HepG2 (cell line): Measurements from ENCODE around the gene DNAAF1.

ENCODE experiments used
- DPF2 ChIP-seq: sonication (generic); formaldehyde crosslinking; IDR thresholded peaks from 2 replicates; pipeline ENCODE4 v1.4.0; 2020; ENCODE audit warnings: mild to moderate bottlenecking, low read depth, missing genetic modification reagents, borderline replicate concordance
- EP300 ChIP-seq, 3 experiments: sonication (generic) in 1 of 3; formaldehyde crosslinking in 1 of 3; IDR thresholded peaks; 2 replicates each; pipeline versions ENCODE4 v1.5.1 to v1.6.1; 2011 to 2020; ENCODE audit warnings: low read depth in 2 of 3, low read length in 2 of 3, borderline replicate concordance in 1 of 3, improper control_type of control experiment in 1 of 3, mild to moderate bottlenecking in 1 of 3, missing genetic modification reagents in 1 of 3, moderate library complexity in 1 of 3
- ESRRA ChIP-seq: sonication (generic); formaldehyde crosslinking; IDR thresholded peaks from 2 replicates; pipeline ENCODE4 v1.5.1; 2020; ENCODE audit warnings: mild to moderate bottlenecking, low read depth, missing genetic modification reagents
- KLF16 ChIP-seq, 2 experiments: sonication (generic) in 1 of 2; formaldehyde crosslinking in 1 of 2; IDR thresholded peaks; 2 replicates each; pipeline versions ENCODE4 v1.6.1 to v1.8.0; 2016 to 2023; ENCODE audit warnings: missing genetic modification reagents in 2 of 2, missing compliant biosample characterization in 1 of 2
- MYC ChIP-seq: sonication (generic); formaldehyde crosslinking; IDR thresholded peaks from 2 replicates; pipeline ENCODE4 v1.9.0; 2021; ENCODE audit warnings: missing genetic modification reagents, borderline replicate concordance
- POLR2A ChIP-seq, 2 experiments: IDR thresholded peaks; 2 replicates each; pipeline ENCODE4 v1.6.1; 2011; ENCODE audit warnings: low read depth in 2 of 2, low read length in 2 of 2, mild to moderate bottlenecking in 1 of 2, moderate library complexity in 1 of 2; ENCODE audit not compliant: insufficient read depth in 1 of 2
- TAF1 ChIP-seq: sonication (generic); formaldehyde crosslinking; IDR thresholded peaks from 2 replicates; pipeline ENCODE4 v1.4.0; 2020; ENCODE audit warnings: missing genetic modification reagents
- TCF7 ChIP-seq: sonication (generic); IDR thresholded peaks from 2 replicates; pipeline ENCODE4 v1.6.1; 2016; ENCODE audit warnings: antibody characterized with exemption, low read depth
- ZNF816 ChIP-seq: sonication (generic); formaldehyde crosslinking; IDR thresholded peaks from 2 replicates; pipeline ENCODE4 v1.8.0; 2022; ENCODE audit warnings: missing genetic modification reagents, mild to moderate bottlenecking, borderline replicate concordance
- ZNF83 ChIP-seq: sonication (generic); formaldehyde crosslinking; IDR thresholded peaks from 2 replicates; pipeline ENCODE4 v1.4.0; 2020; ENCODE audit warnings: missing genetic modification reagents, mild to moderate bottlenecking, borderline replicate concordance
- TF ChIP-seq, protein P1 (sequence below): sonication (generic); formaldehyde crosslinking; IDR thresholded peaks from 2 replicates; pipeline ENCODE4; 2020; ENCODE audit warnings: missing genetic modification reagents, mild to moderate bottlenecking, borderline replicate concordance
- TF ChIP-seq, protein P2 (sequence below): sonication (generic); formaldehyde crosslinking; IDR thresholded peaks from 2 replicates; pipeline ENCODE4 v1.5.0; 2020; ENCODE audit warnings: mild to moderate bottlenecking, missing genetic modification reagents, moderate library complexity
- TF ChIP-seq, protein P3 (sequence below): sonication (generic); formaldehyde crosslinking; IDR thresholded peaks from 2 replicates; pipeline ENCODE4 v1.5.1; 2020; ENCODE audit warnings: missing genetic modification reagents, mild to moderate bottlenecking, borderline replicate concordance

DNA sequence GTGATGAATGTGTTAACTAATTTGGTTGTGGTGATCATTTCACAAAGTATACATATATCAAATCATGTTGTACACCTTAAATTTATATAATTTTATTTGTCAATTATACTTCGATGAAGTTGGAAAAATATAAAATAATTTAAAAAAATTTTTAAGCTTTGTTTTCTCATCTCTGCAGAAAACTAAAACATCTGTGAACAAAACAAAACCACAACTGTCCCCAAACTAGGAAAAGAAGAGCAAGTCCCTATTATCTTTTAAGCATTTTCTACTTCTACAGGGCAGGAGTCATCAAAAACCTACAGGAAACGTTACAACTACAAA lies 6.6 kb upstream of the DNAAF1 start:
- no peak for TF ChIP-seq ZNF83
- no peak for TF ChIP-seq KLF16 (CRISPR knock-in tag; IDR thresholded peaks at IDR 0.05)
- TF ChIP-seq ESRRA (CRISPR knock-in tag), result no peak
- no peak for TF ChIP-seq MYC
- TF ChIP-seq TAF1 (CRISPR knock-in tag), result no peak
- TF ChIP-seq ZNF816 (CRISPR knock-in tag), result no peak
- TF ChIP-seq DPF2 (CRISPR knock-in tag), result no peak
- TF ChIP-seq TCF7, result no peak
- no peak for TF ChIP-seq POLR2A (IDR thresholded peaks at IDR 0.05; ENCODE audit: insufficient read depth in 1 of 2, low read depth in 2 of 2, low read length in 2 of 2)
- TF ChIP-seq, protein P1, sequence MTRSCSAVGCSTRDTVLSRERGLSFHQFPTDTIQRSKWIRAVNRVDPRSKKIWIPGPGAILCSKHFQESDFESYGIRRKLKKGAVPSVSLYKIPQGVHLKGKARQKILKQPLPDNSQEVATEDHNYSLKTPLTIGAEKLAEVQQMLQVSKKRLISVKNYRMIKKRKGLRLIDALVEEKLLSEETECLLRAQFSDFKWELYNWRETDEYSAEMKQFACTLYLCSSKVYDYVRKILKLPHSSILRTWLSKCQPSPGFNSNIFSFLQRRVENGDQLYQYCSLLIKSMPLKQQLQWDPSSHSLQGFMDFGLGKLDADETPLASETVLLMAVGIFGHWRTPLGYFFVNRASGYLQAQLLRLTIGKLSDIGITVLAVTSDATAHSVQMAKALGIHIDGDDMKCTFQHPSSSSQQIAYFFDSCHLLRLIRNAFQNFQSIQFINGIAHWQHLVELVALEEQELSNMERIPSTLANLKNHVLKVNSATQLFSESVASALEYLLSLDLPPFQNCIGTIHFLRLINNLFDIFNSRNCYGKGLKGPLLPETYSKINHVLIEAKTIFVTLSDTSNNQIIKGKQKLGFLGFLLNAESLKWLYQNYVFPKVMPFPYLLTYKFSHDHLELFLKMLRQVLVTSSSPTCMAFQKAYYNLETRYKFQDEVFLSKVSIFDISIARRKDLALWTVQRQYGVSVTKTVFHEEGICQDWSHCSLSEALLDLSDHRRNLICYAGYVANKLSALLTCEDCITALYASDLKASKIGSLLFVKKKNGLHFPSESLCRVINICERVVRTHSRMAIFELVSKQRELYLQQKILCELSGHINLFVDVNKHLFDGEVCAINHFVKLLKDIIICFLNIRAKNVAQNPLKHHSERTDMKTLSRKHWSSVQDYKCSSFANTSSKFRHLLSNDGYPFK (CRISPR knock-in tag), result no peak
- TF ChIP-seq, protein P2, sequence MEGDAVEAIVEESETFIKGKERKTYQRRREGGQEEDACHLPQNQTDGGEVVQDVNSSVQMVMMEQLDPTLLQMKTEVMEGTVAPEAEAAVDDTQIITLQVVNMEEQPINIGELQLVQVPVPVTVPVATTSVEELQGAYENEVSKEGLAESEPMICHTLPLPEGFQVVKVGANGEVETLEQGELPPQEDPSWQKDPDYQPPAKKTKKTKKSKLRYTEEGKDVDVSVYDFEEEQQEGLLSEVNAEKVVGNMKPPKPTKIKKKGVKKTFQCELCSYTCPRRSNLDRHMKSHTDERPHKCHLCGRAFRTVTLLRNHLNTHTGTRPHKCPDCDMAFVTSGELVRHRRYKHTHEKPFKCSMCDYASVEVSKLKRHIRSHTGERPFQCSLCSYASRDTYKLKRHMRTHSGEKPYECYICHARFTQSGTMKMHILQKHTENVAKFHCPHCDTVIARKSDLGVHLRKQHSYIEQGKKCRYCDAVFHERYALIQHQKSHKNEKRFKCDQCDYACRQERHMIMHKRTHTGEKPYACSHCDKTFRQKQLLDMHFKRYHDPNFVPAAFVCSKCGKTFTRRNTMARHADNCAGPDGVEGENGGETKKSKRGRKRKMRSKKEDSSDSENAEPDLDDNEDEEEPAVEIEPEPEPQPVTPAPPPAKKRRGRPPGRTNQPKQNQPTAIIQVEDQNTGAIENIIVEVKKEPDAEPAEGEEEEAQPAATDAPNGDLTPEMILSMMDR (CRISPR knock-in tag), result no peak; the same call in 1 of the 2 replicates
- no peak for TF ChIP-seq EP300 (IDR thresholded peaks at IDR 0.05; ENCODE audit: low read depth in 2 of 2, low read length in 2 of 2)
- no peak for TF ChIP-seq EP300 (CRISPR knock-in tag; IDR thresholded peaks at IDR 0.05; ENCODE audit: borderline replicate concordance)
- TF ChIP-seq, protein P3, sequence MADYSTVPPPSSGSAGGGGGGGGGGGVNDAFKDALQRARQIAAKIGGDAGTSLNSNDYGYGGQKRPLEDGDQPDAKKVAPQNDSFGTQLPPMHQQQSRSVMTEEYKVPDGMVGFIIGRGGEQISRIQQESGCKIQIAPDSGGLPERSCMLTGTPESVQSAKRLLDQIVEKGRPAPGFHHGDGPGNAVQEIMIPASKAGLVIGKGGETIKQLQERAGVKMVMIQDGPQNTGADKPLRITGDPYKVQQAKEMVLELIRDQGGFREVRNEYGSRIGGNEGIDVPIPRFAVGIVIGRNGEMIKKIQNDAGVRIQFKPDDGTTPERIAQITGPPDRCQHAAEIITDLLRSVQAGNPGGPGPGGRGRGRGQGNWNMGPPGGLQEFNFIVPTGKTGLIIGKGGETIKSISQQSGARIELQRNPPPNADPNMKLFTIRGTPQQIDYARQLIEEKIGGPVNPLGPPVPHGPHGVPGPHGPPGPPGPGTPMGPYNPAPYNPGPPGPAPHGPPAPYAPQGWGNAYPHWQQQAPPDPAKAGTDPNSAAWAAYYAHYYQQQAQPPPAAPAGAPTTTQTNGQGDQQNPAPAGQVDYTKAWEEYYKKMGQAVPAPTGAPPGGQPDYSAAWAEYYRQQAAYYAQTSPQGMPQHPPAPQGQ, result no peak
